ENCODE data around the gene MBD5.

DNA sequence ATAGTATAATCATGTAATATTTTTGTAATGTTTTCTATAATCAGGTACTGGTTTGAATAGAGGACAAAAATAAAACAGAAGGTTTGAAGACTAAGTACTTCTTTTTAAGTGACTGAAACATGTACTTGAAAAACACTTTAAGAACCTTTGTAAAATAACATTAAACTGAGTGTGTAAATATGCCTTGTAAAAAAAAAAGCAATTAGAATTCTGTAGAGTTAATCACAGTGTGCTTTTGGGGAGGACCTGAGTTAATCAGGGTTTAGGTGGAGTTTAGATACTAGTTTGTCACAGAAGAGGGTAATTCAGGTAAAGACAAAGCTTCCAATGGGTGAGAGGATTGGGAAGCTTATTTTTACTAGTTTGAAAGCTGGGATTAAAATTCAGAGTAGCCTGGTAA, 10.3 kb downstream of the MBD5 start:
- TF ChIP-seq CTCF (conservative IDR thresholded peaks at IDR 0.05) (no peak), ZFX (IDR thresholded peaks at IDR 0.05) (no peak)
